ENCODE measurements around the gene SCO2. TPM values are rescaled to one million over a fixed set of nuclear protein-coding genes. Genes with fewer than 3 reads are reported as not detected.

The SCO2 gene
- total and polyA plus RNA-seq, 2 of the 13 experiments (the other 11 are each of a cell fraction or from before 2014, with no cell fraction given): 0.32 to 3.7 TPM

DNA sequence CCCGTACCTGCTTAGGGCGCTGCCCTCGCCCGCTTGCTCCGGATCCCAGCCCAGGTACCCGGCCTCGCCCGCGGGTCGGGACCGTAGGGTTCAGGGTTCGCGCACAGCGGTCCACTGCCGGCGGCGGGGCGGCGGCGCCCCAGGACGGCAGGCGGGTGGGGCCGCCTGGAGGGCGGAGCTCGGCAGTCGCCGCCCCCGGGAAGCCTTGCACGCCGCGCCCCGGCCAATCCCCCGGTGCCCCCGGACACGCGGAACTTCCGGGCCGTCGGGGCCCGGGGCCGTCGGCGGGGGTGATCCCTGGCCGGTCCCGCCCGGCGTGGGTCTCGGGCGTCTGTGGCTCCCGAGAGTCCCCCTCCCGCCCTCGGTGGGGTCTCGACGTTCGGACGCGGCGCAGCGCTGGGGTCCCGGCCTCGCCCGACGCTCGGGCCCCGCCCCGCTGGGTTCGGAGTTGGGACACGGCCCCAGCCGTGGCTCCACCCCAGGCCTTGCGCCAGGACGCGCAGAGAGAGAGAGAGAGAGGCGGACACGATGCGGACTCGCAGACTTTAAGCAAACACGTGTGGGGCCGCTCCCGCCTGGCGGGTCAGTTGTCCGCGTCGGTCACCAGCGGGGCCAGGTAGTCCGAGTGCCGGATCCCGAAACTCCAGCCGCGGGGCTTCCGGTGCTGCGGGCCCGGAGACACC lies 4.6 kb upstream of the SCO2 start, which contains the start of gene TYMP (continued):
- TF ChIP-seq, protein P1, sequence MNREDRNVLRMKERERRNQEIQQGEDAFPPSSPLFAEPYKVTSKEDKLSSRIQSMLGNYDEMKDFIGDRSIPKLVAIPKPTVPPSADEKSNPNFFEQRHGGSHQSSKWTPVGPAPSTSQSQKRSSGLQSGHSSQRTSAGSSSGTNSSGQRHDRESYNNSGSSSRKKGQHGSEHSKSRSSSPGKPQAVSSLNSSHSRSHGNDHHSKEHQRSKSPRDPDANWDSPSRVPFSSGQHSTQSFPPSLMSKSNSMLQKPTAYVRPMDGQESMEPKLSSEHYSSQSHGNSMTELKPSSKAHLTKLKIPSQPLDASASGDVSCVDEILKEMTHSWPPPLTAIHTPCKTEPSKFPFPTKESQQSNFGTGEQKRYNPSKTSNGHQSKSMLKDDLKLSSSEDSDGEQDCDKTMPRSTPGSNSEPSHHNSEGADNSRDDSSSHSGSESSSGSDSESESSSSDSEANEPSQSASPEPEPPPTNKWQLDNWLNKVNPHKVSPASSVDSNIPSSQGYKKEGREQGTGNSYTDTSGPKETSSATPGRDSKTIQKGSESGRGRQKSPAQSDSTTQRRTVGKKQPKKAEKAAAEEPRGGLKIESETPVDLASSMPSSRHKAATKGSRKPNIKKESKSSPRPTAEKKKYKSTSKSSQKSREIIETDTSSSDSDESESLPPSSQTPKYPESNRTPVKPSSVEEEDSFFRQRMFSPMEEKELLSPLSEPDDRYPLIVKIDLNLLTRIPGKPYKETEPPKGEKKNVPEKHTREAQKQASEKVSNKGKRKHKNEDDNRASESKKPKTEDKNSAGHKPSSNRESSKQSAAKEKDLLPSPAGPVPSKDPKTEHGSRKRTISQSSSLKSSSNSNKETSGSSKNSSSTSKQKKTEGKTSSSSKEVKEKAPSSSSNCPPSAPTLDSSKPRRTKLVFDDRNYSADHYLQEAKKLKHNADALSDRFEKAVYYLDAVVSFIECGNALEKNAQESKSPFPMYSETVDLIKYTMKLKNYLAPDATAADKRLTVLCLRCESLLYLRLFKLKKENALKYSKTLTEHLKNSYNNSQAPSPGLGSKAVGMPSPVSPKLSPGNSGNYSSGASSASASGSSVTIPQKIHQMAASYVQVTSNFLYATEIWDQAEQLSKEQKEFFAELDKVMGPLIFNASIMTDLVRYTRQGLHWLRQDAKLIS (CRISPR knock-in tag; IDR thresholded peaks at IDR 0.05): no peak; the same call in 1 of the 2 replicates
- TF ChIP-seq ZFY (CRISPR knock-in tag; IDR thresholded peaks at IDR 0.05) (peak; percentile 83; the same call in 1 of the 2 replicates), ELF3 (CRISPR knock-in tag; IDR thresholded peaks at IDR 0.05) (no peak; the same call in 1 of the 2 replicates), ELF4 (CRISPR knock-in tag; IDR thresholded peaks at IDR 0.05; ENCODE audit: borderline replicate concordance) (no peak), TCF12 (IDR thresholded peaks at IDR 0.05) (no peak), TCF12 (CRISPR knock-in tag; IDR thresholded peaks at IDR 0.05) (no peak; the same call in 1 of the 2 replicates), MBNL3 (CRISPR knock-in tag; conservative IDR thresholded peaks at IDR 0.05) (no peak), PITX1 (CRISPR knock-in tag; IDR thresholded peaks at IDR 0.05) (peak; percentile 35), ZC3H4 (CRISPR knock-in tag; IDR thresholded peaks at IDR 0.05; ENCODE audit: borderline replicate concordance) (peak; percentile 60; the same call in 1 of the 2 replicates), TSC22D2 (CRISPR knock-in tag; IDR thresholded peaks at IDR 0.05; ENCODE audit: borderline replicate concordance) (peak; percentile 66; the same call in 1 of the 2 replicates), ZNF20 (CRISPR knock-in tag; IDR thresholded peaks at IDR 0.05) (0 out of 2 replicates have a peak, but pooled peaks have one; percentile 43), U2AF1 (optimal IDR thresholded peaks at IDR 0.05; ENCODE audit: low read depth, low read length) (no peak), GLI4 (CRISPR knock-in tag; IDR thresholded peaks at IDR 0.05; ENCODE audit: borderline replicate concordance) (no peak), ZNF253 (CRISPR knock-in tag; IDR thresholded peaks at IDR 0.05; ENCODE audit: borderline replicate concordance) (no peak; the same call in 1 of the 2 replicates), ZFYVE20 (CRISPR knock-in tag; IDR thresholded peaks at IDR 0.05; ENCODE audit: borderline replicate concordance, low read depth) (0 out of 2 replicates have a peak, but pooled peaks have one; percentile 37), NR2F2 (IDR thresholded peaks at IDR 0.05; ENCODE audit: borderline replicate concordance, low read depth) (no peak; the same call in 1 of the 2 replicates)
- TF ChIP-seq, protein P2, sequence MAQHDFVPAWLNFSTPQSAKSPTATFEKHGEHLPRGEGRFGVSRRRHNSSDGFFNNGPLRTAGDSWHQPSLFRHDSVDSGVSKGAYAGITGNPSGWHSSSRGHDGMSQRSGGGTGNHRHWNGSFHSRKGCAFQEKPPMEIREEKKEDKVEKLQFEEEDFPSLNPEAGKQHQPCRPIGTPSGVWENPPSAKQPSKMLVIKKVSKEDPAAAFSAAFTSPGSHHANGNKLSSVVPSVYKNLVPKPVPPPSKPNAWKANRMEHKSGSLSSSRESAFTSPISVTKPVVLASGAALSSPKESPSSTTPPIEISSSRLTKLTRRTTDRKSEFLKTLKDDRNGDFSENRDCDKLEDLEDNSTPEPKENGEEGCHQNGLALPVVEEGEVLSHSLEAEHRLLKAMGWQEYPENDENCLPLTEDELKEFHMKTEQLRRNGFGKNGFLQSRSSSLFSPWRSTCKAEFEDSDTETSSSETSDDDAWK (CRISPR knock-in tag; IDR thresholded peaks at IDR 0.05): no peak
- TF ChIP-seq, protein P3, sequence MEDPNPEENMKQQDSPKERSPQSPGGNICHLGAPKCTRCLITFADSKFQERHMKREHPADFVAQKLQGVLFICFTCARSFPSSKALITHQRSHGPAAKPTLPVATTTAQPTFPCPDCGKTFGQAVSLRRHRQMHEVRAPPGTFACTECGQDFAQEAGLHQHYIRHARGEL (CRISPR knock-in tag; IDR thresholded peaks at IDR 0.05): no peak
- TF ChIP-seq, protein P4, sequence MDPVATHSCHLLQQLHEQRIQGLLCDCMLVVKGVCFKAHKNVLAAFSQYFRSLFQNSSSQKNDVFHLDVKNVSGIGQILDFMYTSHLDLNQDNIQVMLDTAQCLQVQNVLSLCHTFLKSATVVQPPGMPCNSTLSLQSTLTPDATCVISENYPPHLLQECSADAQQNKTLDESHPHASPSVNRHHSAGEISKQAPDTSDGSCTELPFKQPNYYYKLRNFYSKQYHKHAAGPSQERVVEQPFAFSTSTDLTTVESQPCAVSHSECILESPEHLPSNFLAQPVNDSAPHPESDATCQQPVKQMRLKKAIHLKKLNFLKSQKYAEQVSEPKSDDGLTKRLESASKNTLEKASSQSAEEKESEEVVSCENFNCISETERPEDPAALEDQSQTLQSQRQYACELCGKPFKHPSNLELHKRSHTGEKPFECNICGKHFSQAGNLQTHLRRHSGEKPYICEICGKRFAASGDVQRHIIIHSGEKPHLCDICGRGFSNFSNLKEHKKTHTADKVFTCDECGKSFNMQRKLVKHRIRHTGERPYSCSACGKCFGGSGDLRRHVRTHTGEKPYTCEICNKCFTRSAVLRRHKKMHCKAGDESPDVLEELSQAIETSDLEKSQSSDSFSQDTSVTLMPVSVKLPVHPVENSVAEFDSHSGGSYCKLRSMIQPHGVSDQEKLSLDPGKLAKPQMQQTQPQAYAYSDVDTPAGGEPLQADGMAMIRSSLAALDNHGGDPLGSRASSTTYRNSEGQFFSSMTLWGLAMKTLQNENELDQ (CRISPR knock-in tag; IDR thresholded peaks at IDR 0.05; ENCODE audit: borderline replicate concordance): no peak
- TF ChIP-seq, protein P5, sequence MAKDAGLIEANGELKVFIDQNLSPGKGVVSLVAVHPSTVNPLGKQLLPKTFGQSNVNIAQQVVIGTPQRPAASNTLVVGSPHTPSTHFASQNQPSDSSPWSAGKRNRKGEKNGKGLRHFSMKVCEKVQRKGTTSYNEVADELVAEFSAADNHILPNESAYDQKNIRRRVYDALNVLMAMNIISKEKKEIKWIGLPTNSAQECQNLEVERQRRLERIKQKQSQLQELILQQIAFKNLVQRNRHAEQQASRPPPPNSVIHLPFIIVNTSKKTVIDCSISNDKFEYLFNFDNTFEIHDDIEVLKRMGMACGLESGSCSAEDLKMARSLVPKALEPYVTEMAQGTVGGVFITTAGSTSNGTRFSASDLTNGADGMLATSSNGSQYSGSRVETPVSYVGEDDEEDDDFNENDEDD (CRISPR knock-in tag; IDR thresholded peaks at IDR 0.05; ENCODE audit: borderline replicate concordance): peak; percentile 88

Data from HepG2 (cell line).